GM23338 (cell line): ENCODE data around the gene NCLN. TPM values are rescaled to one million over a fixed set of nuclear protein-coding genes. Genes with fewer than 3 reads are reported as not detected.

Experiments used
- CREB1 ChIP-seq: fragments of 250-450 bp; sonication (Bioruptor Pico); IDR thresholded peaks from 2 replicates; pipeline ENCODE4 v1.5.0; 2020; ENCODE audit warnings: low read depth, mild to moderate bottlenecking, moderate library complexity
- ETS1 ChIP-seq: IDR thresholded peaks from 2 replicates; pipeline ENCODE4 v1.6.1; 2016; ENCODE audit warnings: antibody characterized with exemption
- EZH2phosphoT487 ChIP-seq: fragments of 200-600 bp; sonication (generic); IDR thresholded peaks from one replicate; pipeline ENCODE4 v1.8.1; 2018; ENCODE audit warnings: antibody characterized with exemption; ENCODE audit not compliant: unreplicated experiment
- JUNB ChIP-seq: IDR thresholded peaks from one replicate; pipeline ENCODE4 v1.6.1; 2016; ENCODE audit warnings: antibody characterized with exemption; ENCODE audit not compliant: unreplicated experiment
- NANOG ChIP-seq: IDR thresholded peaks from 2 replicates; pipeline ENCODE4 v1.6.1; 2016; ENCODE audit warnings: antibody characterized with exemption, borderline replicate concordance
- POLR2AphosphoS5 ChIP-seq: IDR thresholded peaks from 2 replicates; pipeline ENCODE4 v1.6.1; 2016; ENCODE audit warnings: antibody characterized with exemption, low read depth
- REST ChIP-seq: IDR thresholded peaks from one replicate; pipeline ENCODE4 v1.6.1; 2018; ENCODE audit warnings: antibody characterized with exemption; ENCODE audit not compliant: unreplicated experiment
- ZNF114 ChIP-seq: fragments of 250-450 bp; sonication (Bioruptor Pico); IDR thresholded peaks from 2 replicates; pipeline ENCODE4 v1.5.0; 2020; ENCODE audit warnings: mild to moderate bottlenecking, moderate library complexity
- ZNF331 ChIP-seq: fragments of 250-450 bp; sonication (Bioruptor Pico); IDR thresholded peaks from 2 replicates; pipeline ENCODE4 v1.5.0; 2020; ENCODE audit warnings: low read depth, mild to moderate bottlenecking, moderate library complexity
- ZNF462 ChIP-seq: fragments of 250-450 bp; sonication (Bioruptor Pico); IDR thresholded peaks from 2 replicates; pipeline ENCODE4 v1.5.0; 2020; ENCODE audit warnings: mild to moderate bottlenecking, moderate library complexity
- polyA plus RNA-seq: library from polyadenylated mRNA; unstranded; fragments of >200 nt; fragmentation: Nextera tagmentation; extraction: Ambion mirVana; gene quantifications from 2 replicates; pipeline ENCODE4 v1.2.1, GENCODE V29; 2016
- total RNA-seq: library from RNA; depleted of rRNA; stranded (reverse); fragments of >200 nt; shearing (Covaris generic); gene quantifications from 2 replicates; pipeline ENCODE4 v1.2.3, GENCODE V29; 2014

Gene NCLN
- total and polyA plus RNA-seq, 2 experiments from 2014 or later, result 85.6 to 125 TPM

- TF ChIP-seq ZNF462 (CRISPR knock-in tag) (no peak), EZH2phosphoT487 (no peak), POLR2AphosphoS5 (no peak), ETS1 (no peak), REST (no peak), JUNB (no peak), ZNF114 (CRISPR knock-in tag) (no peak), ZNF331 (CRISPR knock-in tag) (no peak), NANOG (no peak), CREB1 (CRISPR knock-in tag) (no peak)
These were observed 21.9 kb downstream of the NCLN start (continued) for GRCh38 chr19:3207461-3208242.
